HCT116 (cell line): ENCODE measurements around the gene DYNLT3. TPM values are rescaled to one million over a fixed set of nuclear protein-coding genes. Genes with fewer than 3 reads are reported as not detected.

Source experiments
- ATAC-seq: fragments of 200-7000 bp; cut with Tn5 transposase; 2 replicates; pipeline ENCODE4 v1.9.1; 2020; ENCODE audit warnings: mild to moderate bottlenecking, moderate library complexity
- BruUV-seq: library from RNA; stranded (reverse); fragments of 400-500 nt; replicated peaks from 2 replicates; lab custom pipeline; 2021; lab: Mats Ljungman, UMichigan
- CTCF ChIA-PET: fragments of 300-600 bp; sonication (Branson Sonifier 250); formaldehyde crosslinking; loops from one replicate; lab custom pipeline; 2021; ENCODE audit warnings: antibody characterized with exemption; lab: Charles Lee
- POLR2A ChIA-PET: fragments of 300-600, 350-600 bp; sonication (Branson Sonifier 250); formaldehyde crosslinking; loops from one replicate; lab custom pipeline; 2021; ENCODE audit warnings: antibody characterized with exemption; lab: Charles Lee
- RAD21 ChIA-PET, 2 experiments: fragments of 300-600 bp; sonication (Branson Sonifier 250); formaldehyde crosslinking; loops; one replicate each; lab custom pipeline; 2023; ENCODE audit warnings: low total read pairs in 2 of 2; ENCODE audit not compliant: uncharacterized antibody in 2 of 2, unreplicated experiment in 2 of 2, low non-redundant PET in 1 of 2; lab: Charles Lee
- DNase-seq: peaks from one replicate; pipeline ENCODE4 v3.0.0-alpha.2; 2010; ENCODE audit warnings: low read depth, low spot score
- H2AFZ ChIP-seq: fragments of 200-600 bp; shearing (Covaris generic), sonication (generic); 2 replicates; pipeline ENCODE4 v1.6.1; 2017; ENCODE audit warnings: low read depth, mixed run types, mixed read lengths, antibody characterized with exemption, low read length; ENCODE audit not compliant: poor library complexity, severe bottlenecking
- H3K27ac ChIP-seq: 2 replicates; pipeline ENCODE4 v1.5.1; 2012; ENCODE audit warnings: low read depth, low read length
- H3K27me3 ChIP-seq: fragments of 200-600 bp; sonication (generic); 2 replicates; pipeline ENCODE4 v1.6.1; 2016; ENCODE audit warnings: mixed run types, low read length, mixed read lengths; ENCODE audit not compliant: insufficient read depth
- H3K36me3 ChIP-seq, 2 experiments: fragments of 200-500 bp in 1 of 2; fragments of 200-600 bp in 1 of 2; sonication (Bioruptor generic) in 1 of 2; sonication (generic) in 1 of 2; 2 replicates each; pipeline versions ENCODE4 v1.5.1 to v1.6.1; 2014 to 2016; ENCODE audit warnings: low read length in 2 of 2, inconsistent platforms in 1 of 2, mixed read lengths in 1 of 2, mixed run types in 1 of 2; ENCODE audit not compliant: insufficient read depth in 2 of 2, control insufficient read depth in 1 of 2
- H3K4me1 ChIP-seq, 2 experiments: fragments of 200-600 bp in 1 of 2; sonication (generic) in 1 of 2; 2 replicates each; pipeline versions ENCODE4 v1.5.1 to v1.6.1; 2012 to 2017; ENCODE audit warnings: low read length in 2 of 2, inconsistent platforms in 1 of 2, mild to moderate bottlenecking in 1 of 2, mixed read lengths in 1 of 2, mixed run types in 1 of 2, moderate library complexity in 1 of 2; ENCODE audit not compliant: insufficient read depth in 2 of 2, control insufficient read depth in 1 of 2
- H3K4me2 ChIP-seq: fragments of 200-600 bp; sonication (generic); 2 replicates; pipeline ENCODE4 v1.6.1; 2017; ENCODE audit warnings: mixed run types, low read length, mixed read lengths
- H3K4me3 ChIP-seq, 2 experiments: fragments of 200-600 bp in 1 of 2; sonication (generic) in 1 of 2; replicated peaks in 1 of 2; 2 replicates each; pipeline ENCODE4 v1.5.1; 2011 to 2016; ENCODE audit warnings: low read length in 2 of 2, control low read depth in 1 of 2, low read depth in 1 of 2, mild to moderate bottlenecking in 1 of 2, mixed read lengths in 1 of 2, mixed run types in 1 of 2
- H3K79me2 ChIP-seq: fragments of 200-600 bp; sonication (generic); 2 replicates; pipeline ENCODE4 v1.6.1; 2017; ENCODE audit warnings: mild to moderate bottlenecking, mixed run types, low read length, moderate library complexity, mixed read lengths; ENCODE audit not compliant: insufficient read depth
- H3K9ac ChIP-seq: fragments of 200-600 bp; sonication (generic); 2 replicates; pipeline ENCODE4 v1.6.1; 2016; ENCODE audit warnings: low read length, mixed read lengths
- H3K9me2 ChIP-seq: fragments of 200-600 bp; sonication (generic), shearing (Covaris generic); 2 replicates; pipeline ENCODE4 v1.6.1; 2017; ENCODE audit warnings: mixed run types, mild to moderate bottlenecking, moderate library complexity; ENCODE audit not compliant: insufficient read depth
- H3K9me3 ChIP-seq, 2 experiments: fragments of 200-500 bp in 1 of 2; fragments of 200-600 bp in 1 of 2; sonication (Bioruptor generic) in 1 of 2; sonication (generic) in 1 of 2; 2 replicates each; pipeline ENCODE4 v1.6.1; 2014 to 2017; ENCODE audit warnings: low read length in 2 of 2, mixed read lengths in 2 of 2, inconsistent platforms in 1 of 2, low read depth in 1 of 2, mild to moderate bottlenecking in 1 of 2, mixed run types in 1 of 2, moderate library complexity in 1 of 2; ENCODE audit not compliant: control insufficient read depth in 1 of 2, insufficient read depth in 1 of 2
- H4K20me1 ChIP-seq: fragments of 200-600 bp; sonication (generic), shearing (Covaris generic); 2 replicates; pipeline ENCODE4 v1.6.1; 2017; ENCODE audit warnings: mixed run types, mild to moderate bottlenecking, moderate library complexity; ENCODE audit not compliant: insufficient read depth
- CBX3 ChIP-seq: IDR thresholded peaks from 2 replicates; pipeline ENCODE4 v1.6.1; 2012; ENCODE audit warnings: low read depth
- EZH2 ChIP-seq: fragments of 200-600 bp; sonication (generic); IDR thresholded peaks from 2 replicates; pipeline ENCODE4 v1.6.1; 2017; ENCODE audit warnings: antibody characterized with exemption, mixed run types
- EZH2phosphoT487 ChIP-seq: fragments of 200-600 bp; IDR thresholded peaks from 2 replicates; pipeline ENCODE4 v1.6.1; 2018; ENCODE audit warnings: antibody characterized with exemption, borderline replicate concordance
- JUND ChIP-seq: IDR thresholded peaks from 2 replicates; pipeline ENCODE4 v1.6.1; 2012
- POLR2A ChIP-seq: IDR thresholded peaks from 2 replicates; pipeline ENCODE4 v1.7.0; 2011; ENCODE audit warnings: borderline replicate concordance; ENCODE audit not compliant: insufficient read depth, insufficient read length; ENCODE audit errors: extremely low read depth
- POLR2AphosphoS5 ChIP-seq: IDR thresholded peaks from 2 replicates; pipeline ENCODE4 v1.6.1; 2011; ENCODE audit warnings: mild to moderate bottlenecking, low read depth, low read length, moderate library complexity
- RAD21 ChIP-seq: IDR thresholded peaks from 2 replicates; pipeline ENCODE4 v1.6.1; 2012; ENCODE audit warnings: low read depth, mild to moderate bottlenecking
- SIN3A ChIP-seq: IDR thresholded peaks from 2 replicates; pipeline ENCODE4 v1.6.1; 2012; ENCODE audit warnings: low read depth
- SRF ChIP-seq: IDR thresholded peaks from 2 replicates; pipeline ENCODE4 v1.6.1; 2012; ENCODE audit warnings: low read depth
- TCF7L2 ChIP-seq: IDR thresholded peaks from 2 replicates; pipeline ENCODE4 v1.7.0; 2011; ENCODE audit warnings: borderline replicate concordance, inconsistent platforms; ENCODE audit not compliant: insufficient read depth, insufficient read length; ENCODE audit errors: extremely low read depth
- ZFX ChIP-seq: fragments of 450-650 bp; IDR thresholded peaks from 2 replicates; pipeline ENCODE4 v1.6.1; 2017
- intact Hi-C: fragments of 100-400 bp; cut with micrococcal nuclease; formaldehyde crosslinking; loops from 2 replicates; pipeline ENCODE4 v1.10.0; 2022
- total RNA-seq: library from RNA; stranded (reverse); gene quantifications from one replicate; pipeline ENCODE4 v1.2.1, GENCODE V29; 2021; ENCODE audit not compliant: unreplicated experiment
- TF ChIP-seq, protein P1 (sequence below), 3 experiments: fragments of 200-600 bp in 1 of 3; sonication (generic) in 1 of 3; IDR thresholded peaks in 2 of 3; conservative IDR thresholded peaks in 1 of 3; 2 replicates each; pipeline ENCODE4 v1.5.1; 2012 to 2017; ENCODE audit warnings: low read depth in 2 of 3, low read length in 2 of 3, antibody characterized with exemption in 1 of 3, borderline replicate concordance in 1 of 3, control low read depth in 1 of 3, mild to moderate bottlenecking in 1 of 3, mixed read lengths in 1 of 3, mixed run types in 1 of 3, moderate library complexity in 1 of 3; ENCODE audit not compliant: insufficient read depth in 1 of 3
- TF ChIP-seq, protein P2 (sequence below): IDR thresholded peaks from 2 replicates; pipeline ENCODE4 v1.6.1; 2012; ENCODE audit warnings: low read depth

Gene DYNLT3
- total RNA-seq, 1 experiment from 2014 or later: 20.9 TPM

GRCh38 chrX:37860721-37861120, 13.3 kb upstream of the DYNLT3 start:
- DNase-seq: no peak
- ChIA-PET RAD21 (no interaction called here), POLR2A (no interaction called here), CTCF (no interaction called here)
- Histone ChIP-seq H3K9me2 (no peaks in the 10 kb centered on the region), H3K27me3 (no peaks in the 10 kb centered on the region), H3K4me3 (no peak overlapping the region), H3K4me2 (no peak overlapping the region), H3K36me3 (no peaks in the 10 kb centered on the region), H3K27ac (no peak overlapping the region), H3K4me1 (no peaks in the 10 kb centered on the region), H2AFZ (no peak overlapping the region), H3K9me3 (no peaks in the 10 kb centered on the region), H3K9ac (no peak overlapping the region), H3K79me2 (no peaks in the 10 kb centered on the region), H4K20me1 (no peaks in the 10 kb centered on the region)
- intact Hi-C loops: no loop called here
- no TSS peak for BruUV-seq
- ATAC-seq: no peak
- no peak for TF ChIP-seq SIN3A
- TF ChIP-seq SRF: no peak
- no peak for TF ChIP-seq EZH2
- TF ChIP-seq TCF7L2: no peak
- no peak for TF ChIP-seq RAD21
- TF ChIP-seq POLR2AphosphoS5: no peak
- no peak for TF ChIP-seq EZH2phosphoT487
- no peak for TF ChIP-seq CBX3
- TF ChIP-seq, protein P1, sequence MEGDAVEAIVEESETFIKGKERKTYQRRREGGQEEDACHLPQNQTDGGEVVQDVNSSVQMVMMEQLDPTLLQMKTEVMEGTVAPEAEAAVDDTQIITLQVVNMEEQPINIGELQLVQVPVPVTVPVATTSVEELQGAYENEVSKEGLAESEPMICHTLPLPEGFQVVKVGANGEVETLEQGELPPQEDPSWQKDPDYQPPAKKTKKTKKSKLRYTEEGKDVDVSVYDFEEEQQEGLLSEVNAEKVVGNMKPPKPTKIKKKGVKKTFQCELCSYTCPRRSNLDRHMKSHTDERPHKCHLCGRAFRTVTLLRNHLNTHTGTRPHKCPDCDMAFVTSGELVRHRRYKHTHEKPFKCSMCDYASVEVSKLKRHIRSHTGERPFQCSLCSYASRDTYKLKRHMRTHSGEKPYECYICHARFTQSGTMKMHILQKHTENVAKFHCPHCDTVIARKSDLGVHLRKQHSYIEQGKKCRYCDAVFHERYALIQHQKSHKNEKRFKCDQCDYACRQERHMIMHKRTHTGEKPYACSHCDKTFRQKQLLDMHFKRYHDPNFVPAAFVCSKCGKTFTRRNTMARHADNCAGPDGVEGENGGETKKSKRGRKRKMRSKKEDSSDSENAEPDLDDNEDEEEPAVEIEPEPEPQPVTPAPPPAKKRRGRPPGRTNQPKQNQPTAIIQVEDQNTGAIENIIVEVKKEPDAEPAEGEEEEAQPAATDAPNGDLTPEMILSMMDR (IDR thresholded peaks at IDR 0.05 in 2 of 3, conservative IDR thresholded peaks at IDR 0.05 in 1 of 3; ENCODE audit: borderline replicate concordance in 1 of 3, insufficient read depth in 1 of 3, low read depth in 2 of 3, low read length in 2 of 3): no peak
- TF ChIP-seq POLR2A: no peak

- Histone ChIP-seq H3K36me3 (no peaks in the 10 kb centered on the region), H3K4me2 (no peak overlapping the region), H4K20me1 (no peaks in the 10 kb centered on the region), H3K4me3 (no peak overlapping the region), H3K4me1 (no peaks in the 10 kb centered on the region), H3K9me2 (no peaks in the 10 kb centered on the region), H3K27ac (no peak overlapping the region), H3K9ac (no peak overlapping the region), H2AFZ (no peak overlapping the region), H3K79me2 (no peaks in the 10 kb centered on the region), H3K27me3 (no peaks in the 10 kb centered on the region), H3K9me3 (no peaks in the 10 kb centered on the region)
- POLR2A ChIA-PET: no interaction called here
- CTCF ChIA-PET: no interaction called here
- no TSS peak for BruUV-seq
- intact Hi-C loops: no loop called here
- TF ChIP-seq SRF (no peak), ZFX (no peak), RAD21 (no peak), EZH2phosphoT487 (no peak), JUND (no peak), POLR2A (no peak)
- TF ChIP-seq, protein P1 (IDR thresholded peaks at IDR 0.05 in 2 of 3, conservative IDR thresholded peaks at IDR 0.05 in 1 of 3; ENCODE audit: borderline replicate concordance in 1 of 3, insufficient read depth in 1 of 3, low read depth in 2 of 3, low read length in 2 of 3): no peak
- TF ChIP-seq, protein P2, sequence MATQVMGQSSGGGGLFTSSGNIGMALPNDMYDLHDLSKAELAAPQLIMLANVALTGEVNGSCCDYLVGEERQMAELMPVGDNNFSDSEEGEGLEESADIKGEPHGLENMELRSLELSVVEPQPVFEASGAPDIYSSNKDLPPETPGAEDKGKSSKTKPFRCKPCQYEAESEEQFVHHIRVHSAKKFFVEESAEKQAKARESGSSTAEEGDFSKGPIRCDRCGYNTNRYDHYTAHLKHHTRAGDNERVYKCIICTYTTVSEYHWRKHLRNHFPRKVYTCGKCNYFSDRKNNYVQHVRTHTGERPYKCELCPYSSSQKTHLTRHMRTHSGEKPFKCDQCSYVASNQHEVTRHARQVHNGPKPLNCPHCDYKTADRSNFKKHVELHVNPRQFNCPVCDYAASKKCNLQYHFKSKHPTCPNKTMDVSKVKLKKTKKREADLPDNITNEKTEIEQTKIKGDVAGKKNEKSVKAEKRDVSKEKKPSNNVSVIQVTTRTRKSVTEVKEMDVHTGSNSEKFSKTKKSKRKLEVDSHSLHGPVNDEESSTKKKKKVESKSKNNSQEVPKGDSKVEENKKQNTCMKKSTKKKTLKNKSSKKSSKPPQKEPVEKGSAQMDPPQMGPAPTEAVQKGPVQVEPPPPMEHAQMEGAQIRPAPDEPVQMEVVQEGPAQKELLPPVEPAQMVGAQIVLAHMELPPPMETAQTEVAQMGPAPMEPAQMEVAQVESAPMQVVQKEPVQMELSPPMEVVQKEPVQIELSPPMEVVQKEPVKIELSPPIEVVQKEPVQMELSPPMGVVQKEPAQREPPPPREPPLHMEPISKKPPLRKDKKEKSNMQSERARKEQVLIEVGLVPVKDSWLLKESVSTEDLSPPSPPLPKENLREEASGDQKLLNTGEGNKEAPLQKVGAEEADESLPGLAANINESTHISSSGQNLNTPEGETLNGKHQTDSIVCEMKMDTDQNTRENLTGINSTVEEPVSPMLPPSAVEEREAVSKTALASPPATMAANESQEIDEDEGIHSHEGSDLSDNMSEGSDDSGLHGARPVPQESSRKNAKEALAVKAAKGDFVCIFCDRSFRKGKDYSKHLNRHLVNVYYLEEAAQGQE: no peak
- ATAC-seq: no peak
- RAD21 ChIA-PET: no interaction called here
- no peak for DNase-seq
Observed at GRCh38 chrX:37854748-37855147, 7.4 kb upstream of the DYNLT3 start.
